ENCODE measurements around the gene EDN3.

- TF ChIP-seq CTCF (IDR thresholded peaks at IDR 0.05; ENCODE audit: poor library complexity) (no peak), EZH2phosphoT487 (IDR thresholded peaks at IDR 0.05; ENCODE audit: low read depth, severe bottlenecking, unreplicated experiment) (no peak)
These were observed 73.8 kb downstream of the EDN3 start for GRCh38 chr20:59374261-59374660.
